ENCODE data around the gene USB1. TPM values are rescaled to one million over a fixed set of nuclear protein-coding genes. Genes with fewer than 3 reads are reported as not detected.
"Not testable (repeated sequence)": the region's sequence is repeated elsewhere in the genome, so short reads cannot be mapped to it uniquely, and the experiment has no call there.

USB1 gene
- total RNA-seq, 1 donor from 2014 or later, result 60.9 TPM

GRCh38 chr16:57969451-57970123 lies 31.6 kb upstream of the USB1 start:
- intact Hi-C loops (cut with micrococcal nuclease), result no loop called here

GRCh38 chr16:57970319-57970718 lies 30.9 kb upstream of the USB1 start:
- intact Hi-C loops (cut with micrococcal nuclease), result no loop called here

GRCh38 chr16:57970970-57971369 lies 30.2 kb upstream of the USB1 start, which contains the start of gene CNGB1:
Gene CNGB1, minus strand, starts transcription at chr16:57971128. Its CDS starts 3,842 bp downstream, at chr16:57967286.
- intact Hi-C loops (cut with micrococcal nuclease), result no loop called here

- intact Hi-C loops (cut with micrococcal nuclease), result no loop called here
Measured at GRCh38 chr16:57971848-57972247, 29.4 kb upstream of the USB1 start.

GRCh38 chr16:57972306-57972705 lies 28.9 kb upstream of the USB1 start:
- intact Hi-C loops (cut with micrococcal nuclease), result no loop called here

GRCh38 chr16:57976331-57976796 lies 24.8 kb upstream of the USB1 start:
- intact Hi-C loops (cut with micrococcal nuclease), result no loop called here

- intact Hi-C loops (cut with micrococcal nuclease), result no loop called here
Measured at GRCh38 chr16:57977418-57978069, 23.7 kb upstream of the USB1 start.

- intact Hi-C loops (cut with micrococcal nuclease), result not testable (repeated sequence)
Measured at GRCh38 chr16:57978070-57978465, 23.1 kb upstream of the USB1 start.

- intact Hi-C loops (cut with micrococcal nuclease), result no loop called here
Measured at GRCh38 chr16:57979006-57979585, 22.1 kb upstream of the USB1 start.

- intact Hi-C loops (cut with micrococcal nuclease), result no loop called here
Measured at GRCh38 chr16:57981636-57982035, 19.6 kb upstream of the USB1 start.

- intact Hi-C loops (cut with micrococcal nuclease), result no loop called here
Measured at GRCh38 chr16:57982385-57982784, 18.8 kb upstream of the USB1 start.

- intact Hi-C loops (cut with micrococcal nuclease), result loop anchor here (1.0 to 5.0 kb wide), 2 partner anchors 17 to 182 kb away; partner anchors contain the start of genes KIFC3 and USB1
Measured at GRCh38 chr16:57984443-57985203, 16.6 kb upstream of the USB1 start.

- intact Hi-C loops (cut with micrococcal nuclease), result loop anchor here (1.0 to 5.0 kb wide), 2 partner anchors 16 to 183 kb away; partner anchors contain the start of genes KIFC3 and USB1
Measured at GRCh38 chr16:57985204-57986181, 15.7 kb upstream of the USB1 start.

- intact Hi-C loops (cut with micrococcal nuclease), result loop anchor here (5.0 kb wide), 1 partner anchor 184 kb away; the partner anchor contains the start of gene KIFC3
Measured at GRCh38 chr16:57986196-57986595, 15.0 kb upstream of the USB1 start.

- intact Hi-C loops (cut with micrococcal nuclease), result loop anchor here (5.0 kb wide), 1 partner anchor 185 kb away; the partner anchor contains the start of gene KIFC3
Measured at GRCh38 chr16:57987441-57988177, 13.6 kb upstream of the USB1 start.

- intact Hi-C loops (cut with micrococcal nuclease), result loop anchor here (5.0 kb wide), 1 partner anchor 187 kb away; the partner anchor contains the start of gene KIFC3
Measured at GRCh38 chr16:57988929-57989328, 12.3 kb upstream of the USB1 start.

- intact Hi-C loops (cut with micrococcal nuclease), result no loop called here
Measured at GRCh38 chr16:57991551-57992059, 9.6 kb upstream of the USB1 start.

GRCh38 chr16:57992084-57992483 lies 9.1 kb upstream of the USB1 start:
- intact Hi-C loops (cut with micrococcal nuclease), result no loop called here

GRCh38 chr16:57993438-57993837 lies 7.8 kb upstream of the USB1 start:
- intact Hi-C loops (cut with micrococcal nuclease), result no loop called here
